BLaER1 (cell line): ENCODE data around the gene R3HDML.

Experiments
- H3K27ac ChIP-seq: shearing (Covaris generic); formaldehyde crosslinking; 2 replicates; pipeline ENCODE4 v1.8.1; 2022
- H3K27me3 ChIP-seq: shearing (Covaris generic); formaldehyde crosslinking; 2 replicates; pipeline ENCODE4 v1.8.1; 2022
- H3K36me3 ChIP-seq: shearing (Covaris generic); formaldehyde crosslinking; 2 replicates; pipeline ENCODE4 v1.8.1; 2022
- H3K4me1 ChIP-seq: shearing (Covaris generic); formaldehyde crosslinking; 2 replicates; pipeline ENCODE4 v1.8.1; 2022
- H3K4me2 ChIP-seq: shearing (Covaris generic); formaldehyde crosslinking; 2 replicates; pipeline ENCODE4 v1.8.1; 2022
- H3K4me3 ChIP-seq: shearing (Covaris generic); formaldehyde crosslinking; 2 replicates; pipeline ENCODE4 v1.8.1; 2022
- H3K9ac ChIP-seq: shearing (Covaris generic); formaldehyde crosslinking; 2 replicates; pipeline ENCODE4 v1.8.1; 2022
- H3K9me3 ChIP-seq: shearing (Covaris generic); formaldehyde crosslinking; 2 replicates; pipeline ENCODE4 v1.8.1; 2022
- H4K20me1 ChIP-seq: shearing (Covaris generic); formaldehyde crosslinking; 2 replicates; pipeline ENCODE4 v1.8.1; 2022
- Cebpa-rat ChIP-seq: shearing (Covaris generic); IDR thresholded peaks from 2 replicates; pipeline ENCODE4 v1.8.1; 2022

R3HDML gene

GRCh38 chr20:44357555-44358125 is 20.8 kb downstream of the R3HDML start:
- Histone ChIP-seq H3K4me2 (no peak overlapping the region), H3K9me3 (no peaks in the 10 kb centered on the region), H3K4me3 (no peak overlapping the region), H3K9ac (no peak overlapping the region), H3K36me3 (no peaks in the 10 kb centered on the region), H3K27ac (no peak overlapping the region), H4K20me1 (no peaks in the 10 kb centered on the region), H3K4me1 (no peaks in the 10 kb centered on the region), H3K27me3 (no peaks in the 10 kb centered on the region)
- TF ChIP-seq Cebpa-rat = no peak

- H3K27ac ChIP-seq = no peak overlapping the region
- no peaks in the 10 kb centered on the region for H3K36me3 ChIP-seq
Measured at GRCh38 chr20:44358776-44359175, 21.9 kb downstream of the R3HDML start.

GRCh38 chr20:44360221-44360620 is 23.4 kb downstream of the R3HDML start:
- no peak overlapping the region for H3K4me2 ChIP-seq
- no peak overlapping the region for H3K4me3 ChIP-seq
- H3K4me1 ChIP-seq = no peaks in the 10 kb centered on the region
- H3K9ac ChIP-seq = no peak overlapping the region
- no peaks in the 10 kb centered on the region for H3K27me3 ChIP-seq
- H3K27ac ChIP-seq = no peak overlapping the region
- H3K36me3 ChIP-seq = no peaks in the 10 kb centered on the region
- H3K9me3 ChIP-seq = no peaks in the 10 kb centered on the region
- no peak for TF ChIP-seq Cebpa-rat
- no peaks in the 10 kb centered on the region for H4K20me1 ChIP-seq

More at GRCh38 chr20:44358776-44359175, 21.9 kb downstream of the R3HDML start:
- H4K20me1 ChIP-seq = no peaks in the 10 kb centered on the region
- no peak overlapping the region for H3K9ac ChIP-seq
- H3K4me2 ChIP-seq = no peak overlapping the region
- H3K4me1 ChIP-seq = no peaks in the 10 kb centered on the region
- no peak for TF ChIP-seq Cebpa-rat
- H3K4me3 ChIP-seq = no peak overlapping the region
- no peaks in the 10 kb centered on the region for H3K9me3 ChIP-seq
- no peaks in the 10 kb centered on the region for H3K27me3 ChIP-seq

GRCh38 chr20:44361021-44361420 is 24.2 kb downstream of the R3HDML start:
- H3K36me3 ChIP-seq = no peaks in the 10 kb centered on the region
- H3K27me3 ChIP-seq = no peaks in the 10 kb centered on the region
- H3K27ac ChIP-seq = no peak overlapping the region
- TF ChIP-seq Cebpa-rat = no peak
- no peaks in the 10 kb centered on the region for H4K20me1 ChIP-seq
- H3K4me2 ChIP-seq = no peak overlapping the region
- no peak overlapping the region for H3K9ac ChIP-seq
- no peaks in the 10 kb centered on the region for H3K9me3 ChIP-seq
- H3K4me1 ChIP-seq = no peaks in the 10 kb centered on the region
- no peak overlapping the region for H3K4me3 ChIP-seq

- Histone ChIP-seq H3K36me3 (no peaks in the 10 kb centered on the region), H3K4me2 (no peak overlapping the region), H3K4me1 (no peaks in the 10 kb centered on the region), H4K20me1 (no peaks in the 10 kb centered on the region), H3K4me3 (no peak overlapping the region), H3K27ac (no peak overlapping the region), H3K27me3 (no peaks in the 10 kb centered on the region), H3K9ac (no peak overlapping the region), H3K9me3 (no peaks in the 10 kb centered on the region)
- TF ChIP-seq Cebpa-rat = no peak
Measured at GRCh38 chr20:44362466-44362940, 25.7 kb downstream of the R3HDML start.

GRCh38 chr20:44364068-44364467 is 27.2 kb downstream of the R3HDML start:
- no peaks in the 10 kb centered on the region for H3K27me3 ChIP-seq
- H3K9ac ChIP-seq = no peak overlapping the region
- no peaks in the 10 kb centered on the region for H4K20me1 ChIP-seq
- H3K9me3 ChIP-seq = no peaks in the 10 kb centered on the region
- H3K36me3 ChIP-seq = no peaks in the 10 kb centered on the region
- no peak for TF ChIP-seq Cebpa-rat
- no peak overlapping the region for H3K27ac ChIP-seq
- no peak overlapping the region for H3K4me3 ChIP-seq
- no peak overlapping the region for H3K4me2 ChIP-seq
- H3K4me1 ChIP-seq = no peaks in the 10 kb centered on the region

- no peaks in the 10 kb centered on the region for H3K9me3 ChIP-seq
- H3K4me3 ChIP-seq = no peak overlapping the region
- H3K4me2 ChIP-seq = no peak overlapping the region
- H3K36me3 ChIP-seq = no peaks in the 10 kb centered on the region
- H3K27ac ChIP-seq = no peak overlapping the region
- no peaks in the 10 kb centered on the region for H4K20me1 ChIP-seq
- no peaks in the 10 kb centered on the region for H3K4me1 ChIP-seq
- H3K27me3 ChIP-seq = no peaks in the 10 kb centered on the region
- no peak overlapping the region for H3K9ac ChIP-seq
- no peak for TF ChIP-seq Cebpa-rat
Measured at GRCh38 chr20:44364780-44365179, 27.9 kb downstream of the R3HDML start.

- H3K9ac ChIP-seq = no peak overlapping the region
- no peaks in the 10 kb centered on the region for H3K9me3 ChIP-seq
- no peak overlapping the region for H3K27ac ChIP-seq
- H3K4me2 ChIP-seq = no peak overlapping the region
- no peaks in the 10 kb centered on the region for H3K36me3 ChIP-seq
- no peak overlapping the region for H3K4me3 ChIP-seq
- no peaks in the 10 kb centered on the region for H3K27me3 ChIP-seq
- no peaks in the 10 kb centered on the region for H4K20me1 ChIP-seq
- no peak for TF ChIP-seq Cebpa-rat
- no peaks in the 10 kb centered on the region for H3K4me1 ChIP-seq
Measured at GRCh38 chr20:44367746-44368145, 30.9 kb downstream of the R3HDML start.

- no peaks in the 10 kb centered on the region for H3K9me3 ChIP-seq
- no peak for TF ChIP-seq Cebpa-rat
- no peaks in the 10 kb centered on the region for H3K27me3 ChIP-seq
- H3K27ac ChIP-seq = no peak overlapping the region
- no peak overlapping the region for H3K9ac ChIP-seq
- no peak overlapping the region for H3K4me3 ChIP-seq
- H3K36me3 ChIP-seq = no peaks in the 10 kb centered on the region
- H3K4me1 ChIP-seq = no peaks in the 10 kb centered on the region
- no peak overlapping the region for H3K4me2 ChIP-seq
- no peaks in the 10 kb centered on the region for H4K20me1 ChIP-seq
Measured at GRCh38 chr20:44370639-44371218, 33.9 kb downstream of the R3HDML start.

GRCh38 chr20:44382641-44383040 is 45.8 kb downstream of the R3HDML start:
- Histone ChIP-seq H3K9ac (no peak overlapping the region), H3K4me3 (no peak overlapping the region), H3K27me3 (no peaks in the 10 kb centered on the region), H3K9me3 (no peaks in the 10 kb centered on the region), H4K20me1 (no peaks in the 10 kb centered on the region), H3K36me3 (no peaks in the 10 kb centered on the region), H3K27ac (no peak overlapping the region), H3K4me1 (no peaks in the 10 kb centered on the region), H3K4me2 (no peak overlapping the region)
- no peak for TF ChIP-seq Cebpa-rat
